HepG2 (cell line): ENCODE measurements around the gene MMP7. TPM values are rescaled to one million over a fixed set of nuclear protein-coding genes. Genes with fewer than 3 reads are reported as not detected.

Source experiments
- ATAC-seq: fragments of 200-7000 bp; cut with Tn5 transposase; 3 replicates; pipeline ENCODE4 v1.9.1; 2020; ENCODE audit warnings: mild to moderate bottlenecking, moderate library complexity
- BruUV-seq: library from RNA; stranded (reverse); fragments of 400-500 nt; replicated peaks from 2 replicates; lab custom pipeline; 2021; lab: Mats Ljungman, UMichigan
- CTCF ChIA-PET: fragments of 300-600 bp; formaldehyde crosslinking; extraction: SDS; loops from one replicate; lab custom pipeline; 2021; ENCODE audit warnings: low total read pairs, inconsistent platforms, low intra/inter-chr PET ratio; lab: Yijun Ruan, JAX
- POLR2A ChIA-PET: fragments of 350-600 bp; sonication (Branson Sonifier 250); formaldehyde crosslinking; loops from one replicate; lab custom pipeline; 2020; ENCODE audit warnings: antibody characterized with exemption, inconsistent platforms; lab: Yijun Ruan, JAX
- DNase-seq: peaks from one replicate; pipeline ENCODE4 v3.0.0-alpha.2; 2015; ENCODE audit warnings: low spot score
- FAIRE-seq: peaks from 3 replicates; lab custom pipeline; 2011; peaks lifted over from hg19 to GRCh38; lab: Jason Lieb, UNC
- H2AFZ ChIP-seq: one replicate; pipeline ENCODE4 v1.6.1; 2011; ENCODE audit warnings: low read length, inconsistent platforms
- H3K27ac ChIP-seq: fragments of 300-600 bp; 3 replicates; pipeline ENCODE4 v1.8.0; 2011; ENCODE audit warnings: mixed run types, mild to moderate bottlenecking, mixed read lengths, low read length, inconsistent platforms; ENCODE audit not compliant: insufficient read depth; ENCODE audit errors: extremely low read length
- H3K27me3 ChIP-seq, 2 experiments: fragments of 200-600 bp in 1 of 2; 2 replicates in 1 of 2; 3 replicates in 1 of 2; pipeline versions ENCODE4 v1.6.0 to v1.8.0; 2011; ENCODE audit warnings: low read length in 2 of 2, mild to moderate bottlenecking in 2 of 2, moderate library complexity in 2 of 2, inconsistent platforms in 1 of 2; ENCODE audit not compliant: insufficient read depth in 2 of 2, control insufficient read depth in 1 of 2
- H3K36me3 ChIP-seq, 2 experiments: fragments of 200-600 bp in 1 of 2; replicated peaks in 1 of 2; 2 replicates in 1 of 2; 3 replicates in 1 of 2; pipeline versions ENCODE4 v1.5.1 to v1.8.0; 2011; ENCODE audit warnings: low read length in 2 of 2, inconsistent platforms in 1 of 2; ENCODE audit not compliant: insufficient read depth in 2 of 2, control insufficient read depth in 1 of 2
- H3K4me1 ChIP-seq: 2 replicates; pipeline ENCODE4 v1.5.1; 2012; ENCODE audit warnings: low read length, inconsistent platforms; ENCODE audit not compliant: insufficient read depth
- H3K4me2 ChIP-seq: 2 replicates; pipeline ENCODE4 v1.6.0; 2011; ENCODE audit warnings: low read depth, low read length, inconsistent platforms
- H3K4me3 ChIP-seq, 3 experiments: fragments of 200-600 bp in 1 of 3; sonication (generic), shearing (Covaris generic) in 1 of 3; replicated peaks in 1 of 3; 2 replicates each; pipeline ENCODE4 v1.5.1; 2011 to 2016; ENCODE audit warnings: low read length in 3 of 3, inconsistent platforms in 2 of 3, low read depth in 2 of 3, mild to moderate bottlenecking in 2 of 3, control low read depth in 1 of 3, mixed read lengths in 1 of 3; ENCODE audit not compliant: insufficient read depth in 1 of 3
- H3K79me2 ChIP-seq: one replicate; pipeline ENCODE4 v1.6.1; 2011; ENCODE audit warnings: low read length, inconsistent platforms; ENCODE audit not compliant: insufficient read depth
- H3K9ac ChIP-seq: 2 replicates; pipeline ENCODE4 v1.6.0; 2011; ENCODE audit warnings: mild to moderate bottlenecking, low read depth, low read length, inconsistent platforms; ENCODE audit not compliant: insufficient read depth
- H3K9me3 ChIP-seq: 2 replicates; pipeline ENCODE4 v1.5.1; 2012; ENCODE audit warnings: mild to moderate bottlenecking, low read length
- H4K20me1 ChIP-seq: 2 replicates; pipeline ENCODE4 v1.6.0; 2011; ENCODE audit warnings: inconsistent platforms, mild to moderate bottlenecking, low read length, moderate library complexity; ENCODE audit not compliant: insufficient read depth
- AGO1 ChIP-seq: fragments of 200-400 bp; formaldehyde crosslinking; IDR thresholded peaks from 2 replicates; pipeline ENCODE4 v1.6.1; 2017; ENCODE audit warnings: mild to moderate bottlenecking, low read depth, low read length, moderate library complexity; ENCODE audit not compliant: poor library complexity, severe bottlenecking
- AHR ChIP-seq: IDR thresholded peaks from 2 replicates; pipeline ENCODE4 v1.6.1; 2018; ENCODE audit warnings: missing genetic modification reagents, missing compliant biosample characterization
- BRF2 ChIP-seq: sonication (generic); formaldehyde crosslinking; IDR thresholded peaks from 2 replicates; pipeline ENCODE4 v1.8.1; 2022; ENCODE audit warnings: mild to moderate bottlenecking, missing genetic modification reagents
- GPN1 ChIP-seq: sonication (generic); formaldehyde crosslinking; IDR thresholded peaks from 2 replicates; pipeline ENCODE4 v1.5.1; 2020; ENCODE audit warnings: missing genetic modification reagents, borderline replicate concordance
- MEF2D ChIP-seq: sonication (generic); formaldehyde crosslinking; IDR thresholded peaks from 2 replicates; pipeline ENCODE4 v1.5.1; 2020; ENCODE audit warnings: mild to moderate bottlenecking, missing genetic modification reagents
- MIXL1 ChIP-seq: IDR thresholded peaks from 2 replicates; pipeline ENCODE4 v1.6.1; 2016
- NKX3-1 ChIP-seq: sonication (generic); formaldehyde crosslinking; IDR thresholded peaks from 2 replicates; pipeline ENCODE4 v1.5.0; 2020; ENCODE audit warnings: missing genetic modification reagents
- RAD51 ChIP-seq: fragments of 450-650 bp; IDR thresholded peaks from 2 replicates; pipeline ENCODE4 v1.6.1; 2016; ENCODE audit warnings: borderline replicate concordance
- RXRA ChIP-seq: sonication (generic); formaldehyde crosslinking; IDR thresholded peaks from 2 replicates; pipeline ENCODE4 v1.5.1; 2020; ENCODE audit warnings: missing genetic modification reagents
- SALL2 ChIP-seq: sonication (generic); formaldehyde crosslinking; IDR thresholded peaks from 2 replicates; pipeline ENCODE4 v1.8.1; 2023; ENCODE audit warnings: mild to moderate bottlenecking, missing genetic modification reagents, inconsistent platforms
- SMAD1 ChIP-seq: sonication (generic); formaldehyde crosslinking; IDR thresholded peaks from 2 replicates; pipeline ENCODE4 v1.4.0; 2020; ENCODE audit warnings: missing genetic modification reagents, low read depth, mild to moderate bottlenecking, borderline replicate concordance
- SMAD9 ChIP-seq: sonication (generic); formaldehyde crosslinking; IDR thresholded peaks from 2 replicates; pipeline ENCODE4 v1.5.1; 2020; ENCODE audit warnings: mild to moderate bottlenecking, missing genetic modification reagents
- SRSF1 ChIP-seq: fragments of 200-400 bp; formaldehyde crosslinking; optimal IDR thresholded peaks from 2 replicates; pipeline ENCODE3; 2017; ENCODE audit warnings: mild to moderate bottlenecking, low read depth, low read length, moderate library complexity
- TARDBP ChIP-seq: sonication (generic); formaldehyde crosslinking; IDR thresholded peaks from 2 replicates; pipeline ENCODE4 v1.8.0; 2022; ENCODE audit warnings: mild to moderate bottlenecking, missing genetic modification reagents
- TOPORS ChIP-seq: sonication (generic); formaldehyde crosslinking; IDR thresholded peaks from 2 replicates; pipeline ENCODE4 v1.8.0; 2023; ENCODE audit warnings: mild to moderate bottlenecking, missing genetic modification reagents
- ZNF431 ChIP-seq: sonication (generic); formaldehyde crosslinking; IDR thresholded peaks from 2 replicates; pipeline ENCODE4 v1.9.0; 2022; ENCODE audit warnings: missing genetic modification reagents, low read depth, mild to moderate bottlenecking, borderline replicate concordance
- ZNF441 ChIP-seq: sonication (generic); formaldehyde crosslinking; IDR thresholded peaks from 2 replicates; pipeline ENCODE4 v1.7.0; 2021; ENCODE audit warnings: missing genetic modification reagents, borderline replicate concordance
- ZNF556 ChIP-seq: sonication (generic); formaldehyde crosslinking; IDR thresholded peaks from 2 replicates; pipeline ENCODE4 v1.4.0; 2020; ENCODE audit warnings: mild to moderate bottlenecking, missing genetic modification reagents, borderline replicate concordance
- WGBS: methylation state at CpG from one replicate; pipeline ENCODE4 v1.1.6; 2017; ENCODE audit warnings: low lambda C conversion rate; 5-methylcytosine and 5-hydroxymethylcytosine counted together
- in situ Hi-C: cut with HindIII; loops from 2 replicates; pipeline ENCODE4 v1.10.0; 2017; ENCODE audit warnings: low pct_unique_long_range_greater_than_20kb; ENCODE audit not compliant: extremely low pct_ligation_motif_present
- intact Hi-C: fragments of 100-400 bp; cut with micrococcal nuclease; formaldehyde crosslinking; loops from one replicate; pipeline ENCODE4 v1.10.0; 2022; ENCODE audit not compliant: unreplicated experiment
- polyA plus RNA-seq, 8 experiments: library from polyadenylated mRNA; depleted of rRNA in 3 of 8; stranded (reverse) in 7 of 8; unstranded in 1 of 8; fragments of >200 nt; fragmentation: Illumina TruSeq in 4 of 8; extraction: Trizol in 4 of 8; gene quantifications; 2 replicates each; pipeline versions ENCODE4 v1.2.1 to v1.2.3, GENCODE V29; 2011 to 2016; ENCODE audit warnings: low read depth in 4 of 8, missing spikeins in 1 of 8, mixed read lengths in 1 of 8; ENCODE audit not compliant: insufficient read depth in 1 of 8
- total RNA-seq, 5 experiments: library from RNA; depleted of rRNA; stranded (reverse); fragments of >200 nt; fragmentation: Illumina TruSeq; extraction: Trizol; gene quantifications; 2 replicates each; pipeline ENCODE4 v1.2.3, GENCODE V29; 2016; ENCODE audit warnings: low read depth in 1 of 5

The MMP7 gene
- total and polyA plus RNA-seq, 2 of the 13 experiments (the other 11 are each of a cell fraction or from before 2014, with no cell fraction given), result 0.17 TPM; not detected in 1

- no peaks in the 10 kb centered on the region for H3K79me2 ChIP-seq
- TF ChIP-seq TARDBP (CRISPR knock-in tag), result no peak
- TF ChIP-seq NKX3-1, result no peak
- TF ChIP-seq SMAD9 (CRISPR knock-in tag), result no peak
- no peak for TF ChIP-seq SALL2 (CRISPR knock-in tag)
- no peak for TF ChIP-seq RAD51
- H3K9me3 ChIP-seq, result no peaks in the 10 kb centered on the region
- no peaks in the 10 kb centered on the region for H3K36me3 ChIP-seq
- intact Hi-C loops, result no loop called here
- no peak overlapping the region for H2AFZ ChIP-seq
- H3K4me3 ChIP-seq, result no peak overlapping the region
- in situ Hi-C loops, result no loop called here
- no peak overlapping the region for H3K4me2 ChIP-seq
- POLR2A ChIA-PET, result no interaction called here
- WGBS, result 12% methylated on average over 1 of the region's 1 CpG
- no peaks in the 10 kb centered on the region for H4K20me1 ChIP-seq
- H3K9ac ChIP-seq, result no peak overlapping the region
- no peak for ATAC-seq
- no TSS peak for BruUV-seq
- no peak overlapping the region for H3K27ac ChIP-seq
- H3K4me1 ChIP-seq, result no peaks in the 10 kb centered on the region
- CTCF ChIA-PET, result no interaction called here
- FAIRE-seq, result no peak
- peaks cover 0 to 4% of the 10 kb centered on the region in 2 experiments; a peak in 1 of 5 replicates for H3K27me3 ChIP-seq
- DNase-seq, result no peak
These were observed 3.5 kb downstream of the MMP7 start for GRCh38 chr11:102527041-102527440.

- no peaks in the 10 kb centered on the region for H3K36me3 ChIP-seq
- CTCF ChIA-PET, result no interaction called here
- TF ChIP-seq AHR (CRISPR knock-in tag) (no peak), RXRA (CRISPR knock-in tag) (no peak), MEF2D (no peak), BRF2 (CRISPR knock-in tag) (no peak), TOPORS (CRISPR knock-in tag) (no peak), MIXL1 (no peak), ZNF441 (CRISPR knock-in tag) (no peak), ZNF431 (CRISPR knock-in tag) (no peak), SRSF1 (no peak), GPN1 (no peak), AGO1 (no peak), SMAD1 (CRISPR knock-in tag) (no peak), ZNF556 (CRISPR knock-in tag) (no peak)
- H3K9me3 ChIP-seq, result no peaks in the 10 kb centered on the region
- H4K20me1 ChIP-seq, result no peaks in the 10 kb centered on the region
- no peak for DNase-seq
- 33% methylated on average over 4 of the region's 4 CpGs for WGBS
- ATAC-seq, result no peak
- no peak overlapping the region for H3K4me2 ChIP-seq
- no peak overlapping the region for H2AFZ ChIP-seq
- intact Hi-C loops (no loop called here), in situ Hi-C loops (no loop called here)
- BruUV-seq, result no TSS peak
- H3K27me3 ChIP-seq, result no peaks in the 10 kb centered on the region
- POLR2A ChIA-PET, result no interaction called here
- no peak for FAIRE-seq
- no peaks in the 10 kb centered on the region for H3K79me2 ChIP-seq
- no peak overlapping the region for H3K27ac ChIP-seq
- no peak overlapping the region for H3K4me3 ChIP-seq
- no peak overlapping the region for H3K9ac ChIP-seq
- no peaks in the 10 kb centered on the region for H3K4me1 ChIP-seq
These were observed 6.7 kb downstream of the MMP7 start for GRCh38 chr11:102523887-102524286.
